NCI-H82 treated with DMSO at 0.1 percent for 48 hours (cell line): ENCODE results near the gene ITLN2.
A peak's percentile ranks its signal among the peaks of the same experiment; 100 is the strongest.
"Not testable (repeated sequence)": the region's sequence is repeated elsewhere in the genome, so short reads cannot be mapped to it uniquely, and the experiment has no call there.

Experiments
- DNase-seq: peaks from one replicate; lab custom pipeline; 2025; ENCODE audit not compliant: unreplicated experiment; lab: John Stamatoyannopoulos, UW

Gene ITLN2

GRCh38 chr1:160954158-160955104, at the start of gene ITLN2:
ITLN2 (minus strand) TSS chr1:160954809; CDS start chr1:160954741, 68 bp downstream.
- DNase-seq = peak; percentile 67

- no peak for DNase-seq
Measured at GRCh38 chr1:161001525-161001924, 46.9 kb upstream of the ITLN2 start.

GRCh38 chr1:161000736-161001480, 46.3 kb upstream of the ITLN2 start:
- no peak for DNase-seq

DNA sequence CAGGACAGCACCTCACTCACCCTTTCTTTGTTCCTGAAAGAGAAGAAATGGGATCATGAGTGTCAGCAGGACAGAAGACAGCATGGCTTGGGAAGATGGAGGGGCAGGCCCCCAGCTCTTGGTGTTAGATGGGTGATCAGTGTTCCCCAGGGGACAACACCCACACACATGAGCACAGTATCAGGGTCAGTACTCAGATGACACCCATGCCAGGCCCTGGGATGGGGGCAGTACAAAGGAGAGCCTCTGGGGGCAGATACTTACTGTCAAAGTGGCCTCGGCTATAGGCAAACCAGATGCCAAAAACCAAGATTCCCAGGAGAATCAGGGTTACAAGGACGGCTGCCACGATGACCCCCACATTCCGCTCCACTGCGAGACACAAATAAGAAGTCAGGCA, 44.8 kb upstream of the ITLN2 start:
- no peak for DNase-seq

DNA sequence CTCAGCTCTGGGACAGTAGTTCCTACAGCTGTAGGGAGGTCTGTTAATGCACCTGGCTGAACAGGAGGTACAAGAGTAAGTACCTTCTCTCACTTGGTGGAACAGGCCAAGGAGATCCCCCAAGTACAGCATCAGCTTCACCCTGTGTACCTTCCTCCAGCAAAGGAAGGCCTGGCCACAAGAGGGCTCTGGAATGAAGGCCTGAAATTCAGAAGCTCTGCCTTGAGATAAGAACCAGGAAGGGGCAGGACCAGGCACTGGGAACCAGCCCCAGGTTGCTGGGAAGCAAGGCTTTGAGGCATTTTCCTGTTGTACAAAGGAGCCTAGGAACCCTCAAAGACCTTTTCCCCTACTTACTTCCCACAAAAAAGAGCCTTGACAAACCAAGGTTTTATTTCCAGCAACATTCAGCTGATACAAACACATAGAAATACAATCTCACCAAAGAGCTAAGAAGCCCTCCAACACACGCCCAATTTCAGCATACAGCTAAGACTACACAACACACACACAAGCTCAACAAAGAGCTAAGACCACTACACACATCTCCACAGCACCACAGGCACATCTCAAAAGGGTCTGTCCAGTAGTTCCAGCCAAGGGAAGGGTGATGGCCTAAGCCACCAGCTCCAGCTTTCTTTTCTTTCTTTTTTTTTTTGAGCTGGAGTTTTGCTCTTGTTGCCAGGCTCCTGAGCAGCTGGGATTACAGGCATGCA, 42.9 kb upstream of the ITLN2 start:
- no peak for DNase-seq

GRCh38 chr1:160996178-160996577, 41.6 kb upstream of the ITLN2 start:
- DNase-seq = no peak

DNA sequence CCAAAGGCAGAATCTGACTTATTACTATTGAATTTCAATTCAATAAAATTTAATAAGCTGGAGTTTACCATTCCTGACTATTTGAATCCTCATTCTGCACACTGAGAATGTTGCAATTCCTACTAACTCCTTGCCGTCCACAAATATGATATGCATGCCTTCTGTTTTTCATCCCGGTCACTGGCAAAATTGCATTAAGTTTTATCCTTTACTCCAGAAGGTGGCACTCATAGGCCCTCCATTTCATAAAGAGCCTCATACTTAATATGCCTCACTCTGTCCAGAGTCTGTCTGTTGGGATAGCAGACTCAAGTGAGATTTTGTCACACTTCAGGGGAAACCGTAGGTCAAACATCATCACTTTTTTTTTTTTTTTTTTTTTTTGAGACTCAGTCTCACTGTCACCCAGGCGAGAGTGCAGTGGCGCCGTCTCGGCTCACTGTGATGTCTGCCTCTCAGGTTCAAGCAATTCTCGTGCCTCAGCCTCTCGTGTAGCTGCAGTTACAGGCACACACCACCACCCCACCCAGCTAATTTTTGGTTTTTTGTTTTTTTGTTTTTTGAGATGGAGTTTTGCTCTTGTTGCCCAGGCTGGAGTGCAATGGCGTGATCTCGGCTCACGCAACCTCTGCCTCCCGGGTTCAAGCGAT, 39.1 kb upstream of the ITLN2 start:
- DNase-seq = no peak

DNA sequence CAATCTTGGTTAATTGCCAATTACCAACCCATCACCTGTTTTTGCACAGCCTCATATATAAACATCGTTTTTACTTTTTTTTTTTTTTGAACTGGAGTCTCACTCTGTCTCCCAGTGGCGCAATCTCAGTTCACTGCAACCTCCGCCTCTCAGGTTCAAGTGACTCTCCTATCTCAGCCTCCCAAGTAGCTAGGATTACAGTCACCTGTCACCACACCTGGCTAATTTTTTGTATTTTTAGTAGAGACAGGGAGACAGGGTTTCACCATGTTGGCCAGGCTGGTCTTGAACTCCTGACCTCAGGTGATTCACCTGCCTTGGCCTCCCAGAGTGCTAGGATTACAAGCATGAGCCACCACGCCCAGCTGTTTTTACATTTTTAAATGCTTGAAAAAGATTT, 37.4 kb upstream of the ITLN2 start:
- DNase-seq = not testable (repeated sequence)

DNA sequence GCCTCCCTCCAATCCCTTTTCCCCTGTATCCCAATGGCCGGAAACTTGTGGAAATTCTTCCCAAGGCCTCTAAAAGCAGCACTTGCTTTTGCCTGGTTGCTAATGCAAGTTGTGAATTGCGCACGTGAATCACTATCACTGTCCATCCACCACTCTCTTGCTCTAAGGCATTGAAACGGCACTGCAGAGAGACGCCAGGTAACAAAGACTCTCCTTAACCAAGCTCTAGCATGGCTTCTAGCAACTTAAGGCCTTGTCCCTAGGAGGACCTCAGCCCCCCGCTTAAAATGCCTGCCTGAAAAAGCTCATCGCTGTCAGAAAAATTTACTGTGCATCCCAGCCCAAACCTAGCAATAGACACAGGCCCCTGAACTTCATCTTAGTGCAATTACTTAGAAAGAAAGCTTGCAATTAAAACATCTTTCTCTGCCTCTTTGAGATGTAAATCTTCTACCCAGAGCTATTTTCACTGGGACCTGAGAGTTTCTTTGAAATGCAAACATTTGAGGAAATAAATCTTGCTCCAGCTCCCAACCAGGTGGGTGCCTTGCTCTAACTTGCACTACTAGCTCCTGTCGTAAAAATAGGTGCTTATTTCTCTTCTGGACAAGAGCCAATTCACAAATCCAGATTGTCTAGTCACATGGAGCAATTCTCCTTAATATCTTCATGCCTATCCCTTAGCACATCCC, 32.9 kb upstream of the ITLN2 start:
- no peak for DNase-seq

DNA sequence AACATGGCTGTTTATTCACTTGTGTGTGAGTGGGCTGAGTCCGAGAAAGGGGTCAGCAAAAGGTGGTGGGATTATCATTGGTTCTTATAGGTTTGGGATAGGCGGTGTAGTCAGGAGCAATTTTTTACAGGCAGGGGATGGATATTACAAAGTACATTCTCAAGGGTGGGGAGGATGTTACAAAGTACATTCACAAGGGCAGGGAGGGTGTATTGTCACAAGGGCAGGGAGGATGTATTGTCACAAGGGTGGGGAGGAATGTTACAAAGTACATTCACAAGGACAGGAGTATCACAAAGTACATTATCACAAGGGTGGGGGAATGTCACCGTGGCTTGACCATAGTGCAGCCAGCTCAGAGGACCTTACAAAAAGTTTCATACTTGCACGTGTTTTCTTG, 31.1 kb upstream of the ITLN2 start:
- no peak for DNase-seq

GRCh38 chr1:160981584-160982411, 27.2 kb upstream of the ITLN2 start:
- no peak for DNase-seq

DNA sequence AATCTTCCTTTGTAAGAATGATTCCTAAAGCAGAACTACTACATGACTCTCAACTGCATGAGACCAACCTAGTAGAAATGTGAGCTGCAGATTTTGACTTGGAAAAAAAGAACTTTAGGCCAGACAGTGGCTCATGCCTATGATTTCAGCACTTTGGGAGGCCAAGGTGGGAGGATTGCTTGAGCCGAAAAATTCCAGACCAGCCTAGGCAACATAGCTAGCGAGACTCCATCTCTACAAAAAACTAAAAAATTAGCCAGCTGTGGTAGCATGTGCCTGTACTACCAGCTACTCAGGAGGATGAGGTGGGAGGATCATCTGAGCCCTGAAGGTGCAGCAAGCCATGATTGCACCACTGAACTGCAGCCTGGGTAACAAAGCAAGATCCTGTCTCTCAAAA, 24.7 kb upstream of the ITLN2 start:
- DNase-seq = no peak

- DNase-seq = no peak
Measured at GRCh38 chr1:160978510-160978927, 23.9 kb upstream of the ITLN2 start.

DNA sequence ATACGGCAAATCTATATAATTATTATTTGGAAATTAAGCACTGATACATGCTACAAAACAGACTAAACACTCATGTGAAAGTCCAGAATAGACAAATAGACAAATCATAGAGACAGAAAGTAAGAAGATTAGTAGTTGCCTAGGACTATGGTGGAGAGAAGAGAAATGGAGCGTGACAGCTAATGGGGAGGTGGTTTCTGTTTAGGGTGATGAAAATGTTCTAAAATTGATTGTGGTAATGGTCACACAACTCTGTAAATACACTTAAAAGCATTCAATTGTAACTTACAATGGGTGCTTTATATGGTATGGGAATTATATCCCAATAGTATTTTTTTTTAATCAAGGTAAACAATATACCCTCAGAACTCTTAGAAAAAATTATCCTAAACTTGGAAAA, 20.4 kb upstream of the ITLN2 start:
- no peak for DNase-seq

DNA sequence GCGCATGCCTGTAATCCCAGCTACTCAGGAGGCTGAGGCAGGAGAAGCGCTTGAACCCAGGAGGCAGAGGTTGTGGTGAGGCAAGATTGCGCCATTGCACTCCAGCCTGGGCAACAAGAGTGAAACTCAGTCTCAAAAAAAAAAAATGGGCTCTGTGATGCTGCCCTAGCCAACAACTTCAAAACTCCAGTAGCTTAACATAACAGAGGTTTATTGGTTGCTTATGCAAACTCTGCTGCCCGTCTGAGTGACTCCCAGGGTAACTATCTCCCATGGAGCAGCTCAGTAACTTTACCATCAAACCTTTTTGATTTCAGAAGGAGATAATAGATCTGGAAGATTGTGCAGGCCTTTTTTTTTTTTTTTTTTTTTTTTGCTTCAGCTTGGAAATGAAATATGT, 18.9 kb upstream of the ITLN2 start:
- no peak for DNase-seq

DNA sequence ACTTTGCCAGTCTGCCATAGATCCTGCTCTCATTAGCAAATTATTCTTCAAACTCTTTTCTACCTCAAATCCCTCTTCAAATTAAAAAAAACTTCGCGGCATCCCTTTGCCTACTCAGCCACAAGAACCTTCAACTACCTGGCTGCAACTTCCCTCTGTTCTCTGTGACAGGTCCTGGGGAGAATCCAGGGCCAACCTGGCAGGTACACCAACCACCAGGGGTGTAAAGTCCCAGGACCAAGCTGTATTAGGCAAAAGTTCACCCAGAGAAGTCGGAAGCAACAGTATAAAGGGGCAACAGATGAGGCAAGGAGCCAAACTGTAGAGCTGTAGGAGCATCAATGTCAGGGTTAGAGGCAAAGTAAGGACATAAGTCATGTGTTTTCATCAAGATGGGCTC, 18.3 kb upstream of the ITLN2 start:
- no peak for DNase-seq

- no peak for DNase-seq
Measured at GRCh38 chr1:160971618-160972056, 17.0 kb upstream of the ITLN2 start.

GRCh38 chr1:160963521-160963920, 8.9 kb upstream of the ITLN2 start:
- no peak for DNase-seq

- no peak for DNase-seq
Measured at GRCh38 chr1:160961419-160961818, 6.8 kb upstream of the ITLN2 start.
